HG03432 (cell line): ENCODE measurements around the gene PRR33.

Experiments used
- ATAC-seq: cut with Tn5 transposase; IDR thresholded peaks from one replicate; pipeline ENCODE4 v1.9.1; 2021; ENCODE audit warnings: mild to moderate bottlenecking, moderate library complexity; ENCODE audit not compliant: unreplicated experiment

PRR33 gene

DNA sequence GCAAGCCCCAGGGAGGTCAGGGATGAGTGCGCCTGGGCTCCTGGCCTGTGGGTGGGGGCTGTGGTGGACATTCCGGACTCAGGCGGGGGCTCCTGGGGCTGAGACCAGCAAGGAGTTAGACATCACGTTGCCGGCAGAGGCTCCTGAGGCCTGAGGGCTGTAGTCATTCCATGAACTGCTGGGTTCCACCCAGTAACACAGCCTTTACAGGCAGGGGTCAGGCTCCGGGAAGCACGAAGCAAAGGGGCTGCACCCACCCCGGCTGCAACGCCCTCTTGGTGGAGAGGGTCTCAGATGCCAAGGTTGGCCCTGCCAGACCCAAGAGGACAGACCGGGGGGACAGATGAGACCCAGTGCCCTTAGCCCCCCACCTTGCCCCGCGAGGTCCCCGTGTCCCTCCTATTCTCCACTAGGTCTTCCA, 36.8 kb upstream of the PRR33 start:
- ATAC-seq, result no peak

- no peak for ATAC-seq
Measured at GRCh38 chr11:1927848-1928469, 36.3 kb upstream of the PRR33 start.

GRCh38 chr11:1927026-1927847, 35.5 kb upstream of the PRR33 start:
- no peak for ATAC-seq

GRCh38 chr11:1926156-1927025, 34.7 kb upstream of the PRR33 start:
- ATAC-seq, result no peak

DNA sequence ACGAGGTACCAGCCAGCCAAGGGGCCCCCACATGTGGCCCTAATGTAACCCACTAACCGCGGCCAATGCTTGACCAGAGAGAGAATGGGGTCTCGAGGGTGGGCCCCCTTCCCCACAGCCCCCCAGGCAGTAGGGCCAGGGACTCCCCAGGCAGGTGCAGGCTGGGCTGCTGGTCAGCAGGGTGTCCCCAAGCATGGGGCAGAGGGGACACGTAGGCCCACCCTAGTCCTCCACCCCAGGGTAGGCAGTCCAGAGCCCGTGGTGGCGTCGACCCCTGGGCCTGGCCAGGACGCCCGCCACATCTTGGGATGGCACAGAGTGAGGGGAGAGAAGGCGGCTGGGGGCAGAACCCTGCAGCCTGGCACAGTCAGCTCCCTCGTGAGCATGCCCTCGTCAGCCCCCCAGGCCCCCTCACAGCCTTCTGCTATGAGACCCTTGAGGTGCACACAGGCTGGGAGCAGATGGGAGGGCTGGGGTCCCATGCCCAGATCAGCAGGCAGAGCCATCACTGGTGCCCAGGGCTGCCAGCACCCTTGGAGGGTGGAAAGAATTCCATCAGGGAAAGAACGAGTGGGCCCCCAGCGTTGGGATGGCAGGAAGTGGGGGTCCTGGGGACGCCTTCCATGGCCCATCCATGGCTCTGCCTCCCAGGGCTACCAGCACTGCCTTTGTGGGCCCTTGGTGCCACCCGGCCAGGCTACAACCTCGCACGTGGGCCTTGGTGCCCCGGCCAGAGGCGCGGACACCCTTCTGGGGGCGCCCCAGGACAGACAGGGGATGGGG, 33.9 kb upstream of the PRR33 start:
- ATAC-seq, result no peak

GRCh38 chr11:1924646-1925372, 33.1 kb upstream of the PRR33 start:
- ATAC-seq, result no peak

- ATAC-seq, result no peak
Measured at GRCh38 chr11:1924181-1924580, 32.5 kb upstream of the PRR33 start.

GRCh38 chr11:1923201-1923956, 31.7 kb upstream of the PRR33 start:
- no peak for ATAC-seq

DNA sequence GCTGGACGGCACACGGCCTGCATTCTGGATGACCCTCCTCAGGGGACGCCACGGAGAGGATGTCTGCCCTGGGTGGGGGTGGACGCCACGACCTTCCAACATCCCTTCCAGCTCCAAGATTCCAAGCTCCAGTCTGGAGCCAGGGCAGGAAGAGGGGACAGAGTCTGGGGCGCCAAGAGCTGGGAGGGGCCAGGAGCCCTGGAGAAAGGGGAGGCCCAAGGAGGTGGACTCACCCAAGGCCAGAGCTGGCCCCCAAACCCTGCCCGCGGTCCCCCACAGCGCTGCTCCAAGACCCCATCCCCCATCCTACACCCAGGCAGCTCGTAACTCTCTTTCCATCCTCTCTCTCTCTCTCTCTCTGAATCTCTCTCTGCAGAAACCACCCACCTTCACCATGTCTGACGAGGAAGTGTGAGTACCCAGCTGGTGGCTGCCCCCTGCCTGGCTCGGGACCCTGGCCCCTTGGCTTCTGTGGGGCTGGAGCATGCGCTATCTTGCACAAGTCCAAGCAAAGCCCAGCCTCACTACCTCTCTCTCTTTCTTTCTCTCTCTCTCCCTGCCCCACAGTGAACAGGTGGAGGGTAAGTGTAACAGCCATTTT, 30.9 kb upstream of the PRR33 start:
- ATAC-seq, result no peak

DNA sequence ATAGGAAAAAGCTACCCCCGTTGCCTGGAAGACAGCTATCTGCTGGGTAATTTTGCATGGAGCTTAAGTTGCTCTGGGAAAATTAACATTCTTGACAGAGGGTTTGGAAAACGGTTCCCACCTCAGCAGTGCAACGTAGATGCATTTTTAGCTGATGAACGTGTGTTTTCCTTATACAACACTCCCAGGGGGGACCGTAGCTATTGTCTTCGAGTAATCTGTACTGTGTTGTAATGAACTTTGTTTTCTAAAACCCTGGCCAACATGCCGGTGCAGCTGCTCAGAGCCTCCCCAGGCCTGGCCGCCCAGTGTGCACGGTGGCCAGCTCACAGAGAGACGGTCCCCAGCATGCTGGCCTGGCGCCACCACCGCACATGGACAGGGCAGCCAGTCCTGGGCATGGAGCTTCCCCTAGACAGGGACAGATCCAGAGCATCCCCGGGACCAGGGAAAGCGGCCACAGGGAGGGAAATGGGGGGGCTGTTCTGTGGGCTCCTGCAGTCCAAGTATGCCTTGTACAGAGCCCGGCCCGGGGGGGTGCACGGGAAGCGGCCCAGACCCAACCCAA, 30.0 kb upstream of the PRR33 start:
- ATAC-seq, result no peak

DNA sequence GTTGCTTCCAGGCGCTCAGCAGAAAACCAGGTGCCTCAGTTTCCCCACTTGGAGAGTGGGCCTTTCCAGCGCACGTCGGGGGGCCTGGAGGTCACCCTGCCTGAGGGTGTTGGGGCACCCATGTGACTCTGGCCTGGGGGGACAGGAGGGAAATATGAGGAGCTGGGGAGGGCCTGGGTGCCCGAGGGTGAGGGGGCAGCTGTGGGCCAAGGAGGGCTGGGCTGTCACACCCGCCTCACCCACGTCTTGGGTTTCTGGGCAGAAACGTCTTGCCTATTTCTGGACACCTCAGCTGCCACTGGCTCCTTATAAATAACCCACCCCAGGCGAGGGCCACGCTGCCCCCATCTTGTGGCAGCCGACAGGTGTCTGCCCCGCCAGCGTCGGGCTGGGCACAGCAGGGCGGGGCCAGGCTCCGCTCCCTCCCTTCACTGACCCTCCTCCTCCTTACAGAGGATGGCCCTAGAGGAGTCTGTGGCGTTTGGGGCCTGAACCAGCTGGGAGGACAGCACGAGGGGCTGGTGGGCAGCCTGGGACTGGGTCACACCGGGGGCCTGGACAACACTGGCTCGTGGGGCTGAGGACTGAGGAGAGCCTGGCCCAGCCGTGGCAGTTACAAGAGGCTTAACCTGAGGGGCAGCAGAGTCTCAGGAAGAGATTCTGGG, 29.3 kb upstream of the PRR33 start:
- no peak for ATAC-seq

GRCh38 chr11:1920128-1920908, 28.6 kb upstream of the PRR33 start:
- no peak for ATAC-seq

- no peak for ATAC-seq
Measured at GRCh38 chr11:1919391-1920127, 27.9 kb upstream of the PRR33 start, which contains the start of gene TNNT3. TNNT3 (plus strand) TSS chr11:1919703; CDS start chr11:1922875, 3,172 bp downstream.

- ATAC-seq, result no peak
Measured at GRCh38 chr11:1918436-1919315, 27.0 kb upstream of the PRR33 start.
